Left renal cortex interstitium (tissue), 4 donors: Measurements from ENCODE around the gene SDS. TPM values are rescaled to one million over a fixed set of nuclear protein-coding genes. Genes with fewer than 3 reads are reported as not detected.

Source experiments
- DNase-seq, 4 donors: peaks; one replicate each; pipeline ENCODE4 v3.0.0-alpha.2; 2013; ENCODE audit warnings: low read depth in 4 of 4, low spot score in 2 of 4, missing footprints in 1 of 4
- polyA plus RNA-seq, 4 donors: library from polyadenylated mRNA; unstranded; fragments of 120-200 nt; gene quantifications; one replicate each; pipeline ENCODE4 v1.2.1, GENCODE V29; 2013; ENCODE audit not compliant: insufficient read length in 4 of 4

Gene SDS
- polyA plus RNA-seq, 4 donors: 0.17 to 0.44 (median 0.35) TPM

- DNase-seq: no peak
These were observed 22.3 kb upstream of the SDS start for GRCh38 chr12:113425960-113426453.

DNA sequence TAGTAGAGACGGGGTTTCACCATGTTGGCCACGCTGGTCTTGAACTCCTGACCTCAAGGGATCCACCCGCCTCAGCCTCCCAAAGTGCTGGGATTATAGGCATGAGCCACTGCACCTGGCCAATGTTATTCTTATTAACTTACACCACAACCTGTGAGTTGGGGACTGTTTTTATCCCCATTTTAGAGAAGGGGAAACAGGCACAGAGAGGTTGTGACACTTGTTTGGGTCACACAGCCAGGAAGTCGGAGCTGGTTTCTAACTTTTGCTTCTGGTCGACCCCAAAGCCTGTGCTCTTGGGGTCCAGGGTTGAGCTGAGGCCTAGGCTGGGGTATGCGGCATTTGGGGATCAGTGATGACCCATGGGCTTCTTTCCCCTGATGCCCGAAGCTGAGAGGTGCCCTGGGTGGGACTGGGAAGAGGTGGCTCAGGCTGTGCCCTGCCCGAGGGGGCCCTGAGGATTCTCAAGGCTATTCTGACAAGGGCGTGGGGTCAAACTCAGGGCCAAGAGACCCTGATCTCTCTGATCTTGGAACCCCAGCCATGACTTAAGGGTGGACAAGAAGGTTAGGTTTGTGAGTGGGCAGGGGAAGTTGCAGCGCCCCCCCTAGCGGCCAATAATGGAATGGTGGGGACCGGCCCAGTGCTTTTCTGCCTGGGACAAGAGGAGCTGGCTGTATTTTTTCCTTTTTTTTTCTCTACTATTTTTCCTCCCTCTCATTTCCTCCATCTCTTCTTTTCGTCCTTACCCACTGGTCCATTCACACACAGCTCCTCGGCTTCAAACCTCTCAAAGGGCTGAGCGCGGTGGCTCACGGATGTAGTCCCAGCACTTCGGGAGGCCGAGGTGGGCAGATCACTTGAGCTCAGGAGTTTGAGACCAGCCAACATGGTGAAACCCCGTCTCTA, 21.5 kb upstream of the SDS start:
- no peak for DNase-seq

DNA sequence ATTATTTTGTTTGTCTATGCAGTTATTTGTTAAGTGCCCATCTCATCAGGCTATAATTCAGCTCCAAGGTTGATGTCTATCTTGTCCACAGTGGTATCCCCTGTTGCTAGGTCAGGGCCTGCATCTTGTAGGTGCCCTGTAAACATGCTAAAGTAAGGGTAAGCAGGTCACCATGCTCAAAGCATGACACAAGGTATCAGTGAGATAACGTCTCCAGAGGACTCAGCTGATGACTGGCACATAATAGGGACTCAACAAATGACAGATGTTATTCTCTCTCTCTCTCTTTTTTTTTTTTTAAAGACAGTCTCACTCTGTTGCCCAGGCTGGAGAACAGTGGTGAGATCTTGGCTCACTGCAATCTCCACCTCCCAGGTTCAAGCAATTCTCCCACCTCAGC, 20.8 kb upstream of the SDS start:
- DNase-seq: no peak

DNA sequence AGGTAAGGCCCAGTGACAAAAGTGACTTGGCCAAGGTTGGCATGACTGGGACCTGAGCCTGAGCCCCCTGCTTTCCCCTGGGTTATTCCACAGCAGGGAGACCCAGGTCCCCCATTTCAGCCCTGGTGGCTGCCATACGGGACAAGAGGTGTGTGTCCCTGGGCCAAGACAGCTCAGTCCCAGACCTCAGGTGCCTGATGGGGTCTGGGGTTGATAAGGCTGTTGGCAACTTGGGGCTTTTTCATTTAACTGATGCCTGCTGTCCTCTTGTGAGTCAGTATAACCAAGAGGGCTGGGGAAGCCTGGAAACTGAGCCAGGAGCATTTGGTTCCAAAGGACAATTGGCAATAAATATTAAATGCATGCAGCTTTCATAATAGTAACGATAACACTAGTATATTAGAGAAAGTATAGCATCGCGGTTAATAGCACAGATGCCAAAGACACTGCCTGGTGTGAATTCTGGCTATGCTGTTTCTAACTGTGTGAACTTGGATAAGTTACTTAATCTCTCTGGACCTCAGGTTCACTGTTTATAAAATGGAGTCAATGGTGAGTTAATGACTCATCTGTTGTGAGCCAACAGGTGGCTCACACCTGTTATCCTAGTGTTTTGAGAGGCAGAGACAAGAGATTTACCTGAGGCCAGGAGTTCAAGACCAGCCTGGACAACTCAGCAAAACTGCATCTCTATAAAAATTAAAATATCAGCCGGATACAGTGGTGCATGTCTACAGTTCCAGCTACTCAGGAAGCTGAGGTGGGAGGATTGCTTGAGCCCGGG, 19.4 kb upstream of the SDS start:
- DNase-seq: no peak

DNA sequence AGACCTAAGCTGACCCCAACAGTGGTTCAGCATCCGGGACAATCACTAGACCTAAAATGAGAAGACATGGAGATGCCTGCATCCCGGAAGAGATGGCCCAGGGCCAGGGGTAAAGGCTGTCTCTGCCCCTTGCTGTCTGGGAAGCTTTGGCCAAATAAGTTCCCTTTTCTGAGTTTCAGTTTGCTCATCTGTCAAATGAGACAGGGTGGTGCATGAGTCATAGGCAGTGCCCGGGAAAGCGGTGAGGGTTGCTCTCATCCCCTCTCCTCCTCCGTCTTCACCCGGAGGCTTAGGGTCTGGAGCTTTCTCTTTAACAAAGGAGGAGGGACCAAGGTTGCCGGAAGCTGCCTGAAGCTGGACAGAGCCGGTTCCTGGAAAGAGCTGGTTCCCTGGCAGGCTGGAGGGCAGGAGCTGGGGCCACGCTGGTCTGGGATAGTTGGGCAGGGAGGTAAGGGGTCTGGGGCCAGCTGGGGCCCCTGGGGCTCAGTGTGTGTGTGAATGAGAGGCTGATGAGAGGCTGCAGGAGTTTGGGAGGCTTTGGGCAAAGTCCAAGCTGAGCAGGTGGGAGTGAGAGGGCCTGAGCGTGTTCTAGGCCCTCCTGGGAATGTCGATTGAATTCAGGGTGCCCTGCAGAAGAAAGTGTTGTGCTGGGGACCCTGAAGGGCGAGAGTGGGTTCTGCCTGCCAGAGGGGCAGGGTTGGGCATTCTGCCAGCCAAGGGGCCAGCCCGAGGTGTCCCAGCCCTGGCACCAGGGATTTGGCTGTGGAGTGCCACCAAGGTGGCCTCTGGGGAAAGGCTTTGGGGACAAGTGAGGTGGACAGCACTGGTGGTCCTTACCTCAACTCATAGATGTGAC, 18.6 kb upstream of the SDS start, which contains the start of gene SDSL:
TSS of gene SDSL (plus strand) at position 351 of the 856 bp plus-strand sequence. CDS start 5,603 bp downstream, outside the sequence.
- DNase-seq: peak; percentile 47 to 63 (median 54)

DNA sequence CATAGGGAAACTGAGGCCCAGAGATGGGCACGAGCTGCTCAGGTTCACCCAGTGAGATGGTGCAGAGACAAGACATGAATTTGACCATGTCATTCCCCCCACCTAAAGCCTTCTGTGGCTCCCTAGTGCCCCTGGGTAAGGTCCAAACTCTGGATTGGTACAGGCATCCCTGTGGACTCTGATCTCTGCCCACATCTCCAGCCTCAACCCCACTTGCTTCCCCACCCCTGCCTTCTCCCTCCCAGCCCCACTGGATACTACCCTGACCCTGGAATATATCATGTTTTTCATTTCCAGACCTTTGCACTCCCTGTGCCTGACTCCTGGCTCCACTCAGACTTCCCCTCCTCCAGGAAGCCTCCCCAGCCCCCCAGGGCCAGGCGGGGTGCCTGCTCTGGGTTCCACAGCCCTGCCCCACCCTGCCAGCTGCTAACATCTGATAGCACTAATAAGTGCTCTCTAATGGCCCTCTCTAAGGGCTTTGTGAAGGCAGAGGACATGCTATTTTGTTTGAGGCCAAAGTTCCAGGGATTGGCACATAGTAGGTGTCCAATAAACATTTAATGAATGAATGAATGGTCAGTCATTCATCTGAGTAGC, 17.4 kb upstream of the SDS start:
- DNase-seq: no peak

DNA sequence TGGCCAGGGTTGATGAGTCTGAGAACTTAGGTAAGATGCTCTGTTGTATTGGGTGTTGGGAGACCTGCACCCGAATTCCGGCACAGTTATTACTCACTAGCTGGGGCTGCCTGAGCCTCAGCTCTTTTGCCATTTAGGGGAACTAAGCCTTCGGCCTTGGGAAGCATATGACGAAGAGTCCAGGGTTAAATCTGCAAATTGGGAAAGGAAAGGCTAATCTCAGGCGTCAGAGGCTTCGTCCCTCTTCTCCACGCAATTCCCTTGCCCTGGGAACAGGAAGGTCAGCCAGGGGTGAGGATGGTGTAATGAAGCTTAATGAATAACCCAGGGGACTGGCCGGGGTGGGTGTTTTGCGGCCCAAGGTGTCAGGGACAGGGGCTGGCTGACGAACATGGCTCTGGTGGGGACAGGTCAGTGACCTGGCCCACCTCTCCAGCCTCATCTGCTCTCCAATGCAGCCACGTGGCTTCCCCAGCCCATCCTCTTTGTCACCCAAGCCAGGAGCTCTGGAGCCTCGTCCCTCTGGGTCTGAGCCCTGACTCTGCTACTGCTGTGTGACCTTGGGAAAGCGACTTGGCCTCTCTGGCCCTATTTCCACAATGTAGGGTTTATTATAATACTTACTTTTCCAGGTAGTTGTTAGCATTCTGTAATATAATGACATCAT, 14.7 kb upstream of the SDS start:
- no peak for DNase-seq

DNA sequence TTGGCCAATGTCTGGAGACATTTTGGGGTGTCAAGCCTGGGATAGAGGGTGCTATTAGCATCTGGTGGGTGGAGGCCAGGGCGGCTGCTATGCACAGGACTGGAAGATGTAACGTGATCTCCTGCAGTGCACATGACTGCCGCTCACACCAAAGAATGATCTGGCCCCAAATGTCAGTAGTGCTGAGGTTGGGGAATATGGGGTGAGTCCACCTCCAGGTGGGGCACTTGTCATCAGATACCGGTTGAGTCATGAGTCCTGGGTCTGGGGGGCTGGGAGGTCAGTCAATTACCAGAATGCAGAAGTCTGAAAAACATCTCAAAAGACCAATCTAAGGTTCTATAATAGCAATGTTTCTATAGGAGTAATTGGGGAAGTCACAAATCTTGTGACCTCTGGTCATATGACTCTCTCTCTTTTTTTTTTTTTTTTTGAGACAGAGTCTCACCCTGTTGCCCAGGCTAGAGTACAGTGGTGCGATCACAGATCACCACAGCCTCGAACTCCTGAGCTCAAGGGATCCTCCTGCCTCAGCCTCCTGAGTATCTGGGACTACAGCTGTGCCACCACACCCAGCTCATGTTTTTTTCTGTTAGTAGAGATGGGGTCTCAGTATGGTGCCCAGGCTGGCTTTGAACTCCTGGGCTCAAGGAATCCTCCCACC, 12.5 kb upstream of the SDS start:
- no peak for DNase-seq

DNA sequence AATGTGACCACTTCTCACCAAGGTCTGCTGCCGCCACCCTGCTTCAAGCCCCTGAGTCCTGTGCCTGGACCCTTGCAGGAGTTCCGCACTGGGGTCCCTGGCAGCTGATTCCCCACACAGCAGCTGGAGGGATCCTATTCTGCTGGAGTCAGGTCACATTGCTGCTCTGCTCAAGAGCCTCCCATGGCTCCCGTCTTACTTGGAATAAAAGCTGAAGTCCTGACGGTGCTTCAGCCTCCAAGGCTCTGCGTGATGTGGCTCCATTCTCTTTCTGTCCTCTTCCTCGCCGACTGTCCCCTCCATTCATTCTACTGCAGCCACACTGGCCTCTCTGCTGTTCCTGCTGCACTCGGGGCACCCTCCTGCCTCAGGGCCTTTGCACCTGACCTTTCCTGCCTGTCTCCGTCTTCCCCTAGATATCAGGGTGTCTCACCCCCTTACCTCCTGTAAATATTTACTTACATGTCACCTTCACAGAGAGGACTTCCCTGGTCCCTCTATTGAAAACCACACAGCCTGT, 10.9 kb upstream of the SDS start:
- no peak for DNase-seq

DNA sequence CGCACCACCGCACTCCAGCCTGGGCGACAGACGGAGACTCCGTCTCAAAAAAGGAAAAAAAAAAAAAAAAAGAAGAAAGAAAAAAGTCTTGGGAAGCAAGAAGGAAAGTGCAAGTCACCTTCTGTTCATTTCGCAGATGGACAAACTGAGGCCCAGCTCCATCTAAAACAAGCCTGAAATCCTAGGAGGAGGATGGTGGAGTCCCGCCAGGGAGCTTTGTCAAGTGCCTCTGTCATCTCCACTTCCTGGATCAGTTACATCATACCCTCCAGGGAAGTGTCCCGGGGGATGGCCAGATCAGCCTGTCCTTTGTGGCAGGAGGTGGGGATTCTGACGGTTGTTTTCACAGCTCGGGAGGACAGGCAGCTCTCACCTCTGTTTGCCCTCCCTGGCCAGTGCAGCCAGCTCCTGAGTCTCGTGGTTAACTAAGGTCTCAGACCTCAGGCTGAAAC, 9.8 kb upstream of the SDS start:
- DNase-seq: no peak

DNA sequence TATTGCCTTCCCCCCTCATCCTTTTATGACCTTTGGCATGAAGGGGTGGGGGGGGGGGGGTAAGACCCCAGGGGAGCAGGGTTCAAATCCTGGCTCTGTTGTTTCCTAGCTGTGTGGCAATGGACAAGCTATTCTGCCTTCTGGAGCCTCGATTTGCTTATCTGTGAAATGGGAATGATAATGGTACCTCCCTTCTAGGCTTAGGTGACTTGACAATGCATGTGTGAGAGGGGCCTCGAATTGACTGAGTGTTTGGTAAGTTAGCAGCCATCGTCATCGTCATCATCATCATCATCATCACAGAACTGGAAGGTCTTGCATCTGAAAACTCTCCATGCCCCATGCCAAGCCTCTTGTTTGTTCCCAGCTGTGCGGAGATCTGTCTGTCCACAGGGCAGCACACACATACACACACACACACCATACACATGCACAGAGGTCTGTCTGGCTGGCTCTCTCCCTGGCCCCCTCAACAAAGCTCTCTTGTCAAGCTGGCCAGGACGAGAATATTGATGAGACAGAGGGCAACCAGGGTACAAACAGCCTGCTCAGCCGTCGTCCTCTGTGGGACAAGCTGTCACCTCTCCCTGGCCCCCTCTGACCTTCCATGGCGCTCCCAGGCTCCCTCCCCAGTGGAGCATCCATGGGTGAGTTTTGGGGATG, 5.9 kb upstream of the SDS start:
- no peak for DNase-seq

- no peak for DNase-seq
These were observed 5.1 kb upstream of the SDS start for GRCh38 chr12:113408756-113409298.

- DNase-seq: no peak
These were observed 4.4 kb upstream of the SDS start for GRCh38 chr12:113407931-113408600.

GRCh38 chr12:113405694-113406093, 2.0 kb upstream of the SDS start:
- DNase-seq: no peak

GRCh38 chr12:113402586-113403260, 964 bp downstream of the SDS start:
- DNase-seq: no peak

GRCh38 chr12:113401066-113402000, 2.4 kb downstream of the SDS start:
- no peak for DNase-seq
